ENCODE results near the gene KCNG2. TPM values are rescaled to one million over a fixed set of nuclear protein-coding genes. Genes with fewer than 3 reads are reported as not detected.

The KCNG2 gene
- polyA plus RNA-seq, 1 experiment: 0.38 TPM

DNA sequence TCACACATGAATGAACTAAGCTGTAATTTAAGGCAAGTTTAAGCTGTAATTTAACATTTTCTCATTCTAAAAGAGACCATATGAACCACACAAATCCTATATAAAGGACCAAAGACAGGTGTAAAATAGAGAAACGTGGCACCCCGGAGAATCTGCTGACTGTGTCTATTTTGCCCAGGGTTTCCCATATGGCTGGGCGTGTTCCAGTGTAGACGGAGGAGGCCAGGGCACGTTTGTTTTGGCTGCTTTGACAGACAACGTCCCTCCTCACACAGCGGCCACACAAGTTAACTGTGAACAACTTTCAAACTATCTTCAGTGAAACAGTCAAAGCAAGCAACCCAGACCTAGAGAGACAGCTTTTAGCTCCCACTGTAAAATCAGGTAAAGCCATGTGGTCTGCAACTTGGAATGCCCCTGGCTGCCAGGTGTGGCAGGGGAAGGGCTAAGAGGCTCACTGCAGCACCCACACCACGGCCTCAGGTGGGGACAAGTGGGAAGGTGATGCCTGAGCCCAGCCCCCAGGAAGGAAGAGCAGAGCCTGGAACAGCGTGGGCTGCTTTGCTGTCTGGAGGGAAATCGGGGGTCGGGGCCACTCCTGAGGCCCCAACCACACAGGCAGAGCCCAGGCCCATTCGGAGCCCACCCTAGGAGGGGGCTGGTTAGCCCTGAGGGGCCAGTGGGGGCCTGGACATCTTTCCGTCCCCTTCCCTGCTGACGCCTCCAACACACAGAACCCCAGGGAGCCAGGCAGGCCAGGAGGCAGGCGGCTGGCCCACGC lies 113.0 kb downstream of the KCNG2 start:
- Histone ChIP-seq H3K9me3 (ENCODE audit: control insufficient read depth, insufficient read depth, low read length) (peaks cover 28% of the 10 kb centered on the region), H3K27ac (ENCODE audit: low read depth, low read length) (no peak overlapping the region), H3K27me3 (ENCODE audit: control insufficient read depth, insufficient read depth, low read length) (no peaks in the 10 kb centered on the region), H3K4me3 (ENCODE audit: low read depth, low read length) (no peak overlapping the region)
- TF ChIP-seq, protein P1, sequence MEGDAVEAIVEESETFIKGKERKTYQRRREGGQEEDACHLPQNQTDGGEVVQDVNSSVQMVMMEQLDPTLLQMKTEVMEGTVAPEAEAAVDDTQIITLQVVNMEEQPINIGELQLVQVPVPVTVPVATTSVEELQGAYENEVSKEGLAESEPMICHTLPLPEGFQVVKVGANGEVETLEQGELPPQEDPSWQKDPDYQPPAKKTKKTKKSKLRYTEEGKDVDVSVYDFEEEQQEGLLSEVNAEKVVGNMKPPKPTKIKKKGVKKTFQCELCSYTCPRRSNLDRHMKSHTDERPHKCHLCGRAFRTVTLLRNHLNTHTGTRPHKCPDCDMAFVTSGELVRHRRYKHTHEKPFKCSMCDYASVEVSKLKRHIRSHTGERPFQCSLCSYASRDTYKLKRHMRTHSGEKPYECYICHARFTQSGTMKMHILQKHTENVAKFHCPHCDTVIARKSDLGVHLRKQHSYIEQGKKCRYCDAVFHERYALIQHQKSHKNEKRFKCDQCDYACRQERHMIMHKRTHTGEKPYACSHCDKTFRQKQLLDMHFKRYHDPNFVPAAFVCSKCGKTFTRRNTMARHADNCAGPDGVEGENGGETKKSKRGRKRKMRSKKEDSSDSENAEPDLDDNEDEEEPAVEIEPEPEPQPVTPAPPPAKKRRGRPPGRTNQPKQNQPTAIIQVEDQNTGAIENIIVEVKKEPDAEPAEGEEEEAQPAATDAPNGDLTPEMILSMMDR (IDR thresholded peaks at IDR 0.05; ENCODE audit: low read depth, low read length): no peak
- CTCF ChIA-PET: no interaction called here
- POLR2A ChIA-PET: no interaction called here
- no peak for DNase-seq (ENCODE audit: low read depth, low spot score)

DNA sequence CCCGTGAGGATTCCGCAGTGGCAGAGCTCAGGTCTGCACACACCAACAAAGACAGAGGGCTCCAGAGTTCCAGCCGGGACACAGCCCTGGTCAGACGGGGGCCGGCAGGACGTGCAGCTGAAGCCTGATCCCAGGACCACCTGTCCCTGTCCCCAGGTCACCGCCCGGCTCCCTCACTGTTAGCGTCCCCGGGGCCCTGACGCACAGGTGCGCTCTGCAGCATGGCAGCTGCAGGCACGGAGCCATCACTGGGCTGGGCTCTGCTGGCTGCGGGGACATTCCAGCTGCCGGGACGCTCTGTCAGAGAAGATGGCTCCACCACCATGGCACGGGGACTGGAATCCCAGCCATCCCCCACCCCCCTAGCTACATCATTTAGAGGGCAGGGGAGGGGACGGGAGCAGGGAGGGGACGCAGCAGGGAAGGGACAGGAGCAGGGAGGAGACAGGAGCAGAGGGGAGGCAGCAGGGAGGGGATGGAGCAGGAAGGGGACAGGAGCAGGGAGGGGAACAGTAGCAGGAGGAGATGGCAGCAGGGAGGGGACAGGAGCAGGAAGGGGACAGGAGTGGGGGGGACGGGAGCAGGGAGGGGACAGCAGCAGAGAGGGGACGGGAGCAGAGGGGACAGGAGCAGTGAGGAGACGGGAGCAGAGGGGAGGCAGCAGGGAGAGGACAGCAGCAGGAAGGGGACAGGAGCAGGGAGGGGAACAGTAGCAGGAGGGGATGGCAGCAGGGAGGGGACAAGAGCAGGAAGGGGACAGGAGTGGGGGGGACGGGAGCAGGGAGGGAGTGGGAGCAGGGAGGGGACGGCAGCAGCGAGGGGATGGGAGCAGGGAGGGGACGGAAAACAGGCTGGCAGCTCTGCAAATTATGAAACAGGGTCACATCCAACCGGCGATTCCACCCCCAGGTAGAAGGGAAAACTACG lies 113.9 kb downstream of the KCNG2 start:
- Histone ChIP-seq H3K4me3 (ENCODE audit: low read depth, low read length) (no peak overlapping the region), H3K27me3 (ENCODE audit: control insufficient read depth, insufficient read depth, low read length) (no peaks in the 10 kb centered on the region), H3K27ac (ENCODE audit: low read depth, low read length) (no peak overlapping the region), H3K9me3 (ENCODE audit: control insufficient read depth, insufficient read depth, low read length) (peaks cover 36% of the 10 kb centered on the region)
- TF ChIP-seq, protein P1 (IDR thresholded peaks at IDR 0.05; ENCODE audit: low read depth, low read length): no peak
- DNase-seq (ENCODE audit: low read depth, low spot score): no peak
- CTCF ChIA-PET: no interaction called here
- POLR2A ChIA-PET: no interaction called here

DNA sequence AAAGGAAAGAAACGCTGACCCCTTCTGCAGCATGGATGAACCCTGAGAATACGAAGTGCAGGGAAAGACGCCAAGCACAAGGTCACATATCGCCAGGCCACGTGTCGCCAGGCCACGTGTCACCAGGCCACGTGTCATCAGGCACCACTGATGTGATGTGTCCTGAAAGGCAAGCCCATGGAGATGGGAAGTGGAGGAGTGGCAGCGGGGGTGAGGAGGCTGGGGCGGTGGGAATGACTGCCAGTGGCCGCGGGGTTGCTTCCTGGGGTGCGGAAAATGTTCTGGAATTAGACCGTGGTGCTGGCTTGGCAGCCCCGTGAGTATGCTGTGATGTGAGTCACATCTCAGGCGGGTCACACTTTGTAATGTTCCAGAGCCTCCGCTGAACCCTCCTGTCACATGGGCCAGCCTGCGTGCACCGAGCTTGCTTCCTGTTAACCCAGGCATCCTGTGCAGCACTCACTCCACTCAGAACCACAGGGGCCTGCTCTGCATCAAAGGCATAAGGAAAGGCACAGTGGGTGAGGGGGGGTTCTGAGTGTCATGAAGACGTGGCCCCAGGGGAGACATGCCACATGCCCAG lies 114.8 kb downstream of the KCNG2 start:
- DNase-seq (ENCODE audit: low read depth, low spot score): no peak
- TF ChIP-seq, protein P1 (IDR thresholded peaks at IDR 0.05; ENCODE audit: low read depth, low read length): no peak
- Histone ChIP-seq H3K27me3 (ENCODE audit: control insufficient read depth, insufficient read depth, low read length) (no peaks in the 10 kb centered on the region), H3K27ac (ENCODE audit: low read depth, low read length) (no peak overlapping the region), H3K9me3 (ENCODE audit: control insufficient read depth, insufficient read depth, low read length) (peaks cover 42% of the 10 kb centered on the region), H3K4me3 (ENCODE audit: low read depth, low read length) (no peak overlapping the region)
- ChIA-PET POLR2A (no interaction called here), CTCF (no interaction called here)

DNA sequence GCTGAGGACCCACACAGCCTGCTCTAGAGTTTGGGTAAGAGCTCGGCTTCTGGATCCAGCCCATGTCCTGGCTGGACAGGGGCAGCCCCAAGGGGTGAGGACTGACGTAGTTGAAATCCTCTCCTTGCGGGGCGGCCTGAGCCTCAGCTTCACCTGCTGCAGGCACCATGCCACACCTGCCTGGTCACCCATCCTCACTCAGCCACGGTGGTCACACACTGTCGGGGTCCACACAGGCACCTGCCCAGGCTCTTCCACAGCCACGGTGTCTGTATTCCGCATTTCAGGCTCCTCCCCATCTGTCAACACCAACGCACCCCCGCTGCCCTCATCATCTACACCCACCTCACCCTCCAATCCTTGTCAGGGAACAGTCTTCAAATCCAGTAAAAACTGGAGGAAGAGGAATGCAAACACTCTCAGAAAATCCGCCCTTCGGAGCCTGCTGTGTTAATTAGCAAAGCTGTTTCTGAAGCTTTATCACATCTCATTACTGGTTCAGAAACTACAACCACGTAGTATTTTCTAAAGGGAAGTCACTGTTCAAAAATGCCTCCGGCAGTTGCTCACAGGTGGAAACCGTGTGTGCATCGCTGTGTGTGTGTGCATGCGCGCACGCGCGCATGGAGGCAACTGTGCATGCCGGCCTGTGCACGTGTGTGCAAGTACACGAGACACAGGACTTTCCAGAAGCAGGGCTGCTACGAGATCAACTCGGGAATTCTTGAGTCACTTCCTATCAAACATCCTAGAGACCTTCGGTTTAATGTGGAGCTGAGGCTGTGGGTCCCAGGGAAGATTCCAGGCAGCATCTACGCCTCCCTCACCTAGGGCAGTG lies 115.5 kb downstream of the KCNG2 start:
- TF ChIP-seq, protein P1 (IDR thresholded peaks at IDR 0.05; ENCODE audit: low read depth, low read length): no peak
- Histone ChIP-seq H3K27ac (ENCODE audit: low read depth, low read length) (no peak overlapping the region), H3K4me3 (ENCODE audit: low read depth, low read length) (no peak overlapping the region), H3K9me3 (ENCODE audit: control insufficient read depth, insufficient read depth, low read length) (peaks cover 47% of the 10 kb centered on the region), H3K27me3 (ENCODE audit: control insufficient read depth, insufficient read depth, low read length) (no peaks in the 10 kb centered on the region)
- DNase-seq (ENCODE audit: low read depth, low spot score): no peak
- CTCF ChIA-PET: no interaction called here
- POLR2A ChIA-PET: no interaction called here

Data from AG04450 (cell line).